ENCODE measurements around the gene CDK18.

Gene CDK18

DNA sequence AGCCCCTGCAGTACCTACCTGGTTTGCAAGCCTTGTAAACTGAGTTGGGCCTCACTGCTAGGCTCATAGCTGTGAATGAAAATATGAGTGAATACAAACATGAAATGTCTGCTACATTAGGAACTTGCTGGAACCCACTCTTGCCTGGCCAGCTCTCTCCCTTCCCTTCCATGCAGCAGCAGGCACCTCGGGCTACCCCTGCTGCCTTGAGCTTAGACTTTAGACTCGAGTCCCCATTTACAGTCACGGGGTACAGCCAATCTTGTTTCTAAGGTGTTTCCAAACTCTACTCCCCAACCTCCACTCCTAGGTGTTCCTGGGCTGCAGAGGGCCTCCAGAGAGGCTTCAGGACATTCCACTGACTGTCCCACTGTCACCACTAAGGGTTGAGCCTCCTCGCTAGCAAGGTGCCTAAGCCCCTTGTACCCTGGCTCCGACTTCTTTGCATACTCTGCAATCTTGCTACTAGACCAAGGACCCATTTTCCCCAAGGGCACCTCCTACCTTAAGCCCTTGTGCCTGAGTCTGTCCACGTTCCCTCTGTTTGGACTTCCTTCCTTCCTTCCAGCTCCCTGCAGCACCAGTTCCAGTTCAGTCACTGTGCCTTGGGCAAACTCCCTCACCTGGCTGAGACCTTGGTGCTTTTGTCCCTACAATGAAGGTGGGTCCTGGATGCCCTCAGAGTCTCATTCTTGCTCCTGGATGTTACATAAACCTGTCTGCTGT lies 36.9 kb downstream of the CDK18 start:
- Histone ChIP-seq H3K9me3 (ENCODE audit: insufficient read depth, low read length) (no peaks in the 10 kb centered on the region), H3K27me3 (ENCODE audit: low read depth, low read length) (peaks cover 39% of the 10 kb centered on the region), H3K36me3 (replicated peaks; ENCODE audit: low read depth, low read length) (no peaks in the 10 kb centered on the region), H3K79me2 (ENCODE audit: low read length) (no peaks in the 10 kb centered on the region), H3K4me3 (ENCODE audit: low read length) (no peak overlapping the region), H4K20me1 (ENCODE audit: insufficient read depth, low read length) (no peaks in the 10 kb centered on the region), H3K9ac (ENCODE audit: low read length) (no peak overlapping the region), H2AFZ (ENCODE audit: low read depth, low read length) (no peak overlapping the region), H3K27ac (ENCODE audit: low read length) (no peak overlapping the region), H3K4me1 (ENCODE audit: low read length) (peaks cover 22% of the 10 kb centered on the region), H3K4me2 (ENCODE audit: low read length) (no peak overlapping the region)
- TF ChIP-seq EZH2phosphoT487 (IDR thresholded peaks at IDR 0.05; ENCODE audit: low read depth) = no peak
- no peak for TF ChIP-seq CTCF (IDR thresholded peaks at IDR 0.05; ENCODE audit: low read depth, low read length)

- Histone ChIP-seq H3K9ac (ENCODE audit: low read length) (no peak overlapping the region), H3K9me3 (ENCODE audit: insufficient read depth, low read length) (no peaks in the 10 kb centered on the region), H4K20me1 (ENCODE audit: insufficient read depth, low read length) (no peaks in the 10 kb centered on the region), H3K4me3 (ENCODE audit: low read length) (no peak overlapping the region), H3K79me2 (ENCODE audit: low read length) (no peaks in the 10 kb centered on the region), H2AFZ (ENCODE audit: low read depth, low read length) (no peak overlapping the region), H3K36me3 (replicated peaks; ENCODE audit: low read depth, low read length) (no peaks in the 10 kb centered on the region), H3K4me2 (ENCODE audit: low read length) (no peak overlapping the region), H3K4me1 (ENCODE audit: low read length) (peaks cover 11% of the 10 kb centered on the region), H3K27me3 (ENCODE audit: low read depth, low read length) (peaks cover 45% of the 10 kb centered on the region), H3K27ac (ENCODE audit: low read length) (no peak overlapping the region)
- no peak for TF ChIP-seq CTCF (IDR thresholded peaks at IDR 0.05; ENCODE audit: low read depth, low read length)
- TF ChIP-seq EZH2phosphoT487 (IDR thresholded peaks at IDR 0.05; ENCODE audit: low read depth) = no peak
These were observed 37.9 kb downstream of the CDK18 start for GRCh38 chr1:205542367-205542766.

GRCh38 chr1:205543351-205544301 lies 39.2 kb downstream of the CDK18 start:
- peak overlapping the region; percentile 69 for H3K4me2 ChIP-seq (ENCODE audit: low read length)
- H3K9ac ChIP-seq (ENCODE audit: low read length) = no peak overlapping the region
- H3K27me3 ChIP-seq (ENCODE audit: low read depth, low read length) = peaks cover 49% of the 10 kb centered on the region
- no peak for TF ChIP-seq EZH2phosphoT487 (IDR thresholded peaks at IDR 0.05; ENCODE audit: low read depth)
- no peak for TF ChIP-seq CTCF (IDR thresholded peaks at IDR 0.05; ENCODE audit: low read depth, low read length)
- 0 out of 2 replicates have a peak overlapping the region, but pooled peaks have one; percentile 24 for H2AFZ ChIP-seq (ENCODE audit: low read depth, low read length)
- no peak overlapping the region for H3K27ac ChIP-seq (ENCODE audit: low read length)
- no peaks in the 10 kb centered on the region for H3K79me2 ChIP-seq (ENCODE audit: low read length)
- no peaks in the 10 kb centered on the region for H3K36me3 ChIP-seq (replicated peaks; ENCODE audit: low read depth, low read length)
- H3K9me3 ChIP-seq (ENCODE audit: insufficient read depth, low read length) = no peaks in the 10 kb centered on the region
- peaks cover 8% of the 10 kb centered on the region; the same call in 1 of the 2 replicates for H3K4me1 ChIP-seq (ENCODE audit: low read length)
- H3K4me3 ChIP-seq (ENCODE audit: low read length) = peak overlapping the region; percentile 67
- H4K20me1 ChIP-seq (ENCODE audit: insufficient read depth, low read length) = no peaks in the 10 kb centered on the region

Data from OCI-LY3 (cell line).